Fibroblast of gingiva (primary cell): ENCODE measurements around the gene FOXJ3.
"Not testable (repeated sequence)": the region's sequence is repeated elsewhere in the genome, so short reads cannot be mapped to it uniquely, and the experiment has no call there.

ENCODE experiments used
- DNase-seq: peaks from one replicate; pipeline ENCODE4 v3.0.0-alpha.2; 2011; ENCODE audit warnings: low read depth

FOXJ3 gene

DNA sequence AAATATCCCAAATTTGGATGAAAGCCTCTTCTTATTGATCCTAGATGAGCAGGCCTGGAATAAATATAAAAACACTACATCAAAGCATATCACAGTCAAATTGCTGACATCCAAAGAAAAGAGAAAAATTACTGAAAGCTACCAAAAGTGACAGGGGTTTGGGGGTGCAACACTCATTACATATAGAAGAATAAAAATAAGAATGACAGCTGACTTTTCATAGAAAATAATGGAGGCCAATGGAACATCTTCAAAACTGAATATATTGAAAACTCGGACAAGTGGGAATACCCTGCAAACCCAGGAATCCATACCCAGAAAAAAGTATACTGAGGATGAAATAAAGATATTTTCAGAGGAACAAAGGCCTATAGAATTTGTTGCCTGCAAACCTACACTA is 84.0 kb downstream of the FOXJ3 start:
- DNase-seq = no peak

DNA sequence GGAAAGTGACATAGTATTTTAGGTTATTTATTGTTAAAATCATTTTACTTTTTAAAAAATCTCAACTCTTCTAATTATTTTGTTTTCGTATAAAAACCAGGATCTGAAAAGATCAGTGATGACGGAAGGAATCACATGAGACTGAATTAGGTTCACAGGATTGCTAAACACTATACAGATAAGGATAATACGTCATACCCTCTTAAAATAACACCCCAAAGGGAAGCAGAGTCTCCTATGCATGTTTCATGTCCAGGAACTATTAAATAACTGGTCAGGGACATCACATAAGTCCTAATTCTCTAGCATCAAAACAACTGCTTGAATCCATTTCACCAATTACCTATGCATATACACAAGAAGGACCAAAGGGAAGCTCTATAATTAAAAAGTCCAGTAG is 84.9 kb downstream of the FOXJ3 start:
- no peak for DNase-seq

DNA sequence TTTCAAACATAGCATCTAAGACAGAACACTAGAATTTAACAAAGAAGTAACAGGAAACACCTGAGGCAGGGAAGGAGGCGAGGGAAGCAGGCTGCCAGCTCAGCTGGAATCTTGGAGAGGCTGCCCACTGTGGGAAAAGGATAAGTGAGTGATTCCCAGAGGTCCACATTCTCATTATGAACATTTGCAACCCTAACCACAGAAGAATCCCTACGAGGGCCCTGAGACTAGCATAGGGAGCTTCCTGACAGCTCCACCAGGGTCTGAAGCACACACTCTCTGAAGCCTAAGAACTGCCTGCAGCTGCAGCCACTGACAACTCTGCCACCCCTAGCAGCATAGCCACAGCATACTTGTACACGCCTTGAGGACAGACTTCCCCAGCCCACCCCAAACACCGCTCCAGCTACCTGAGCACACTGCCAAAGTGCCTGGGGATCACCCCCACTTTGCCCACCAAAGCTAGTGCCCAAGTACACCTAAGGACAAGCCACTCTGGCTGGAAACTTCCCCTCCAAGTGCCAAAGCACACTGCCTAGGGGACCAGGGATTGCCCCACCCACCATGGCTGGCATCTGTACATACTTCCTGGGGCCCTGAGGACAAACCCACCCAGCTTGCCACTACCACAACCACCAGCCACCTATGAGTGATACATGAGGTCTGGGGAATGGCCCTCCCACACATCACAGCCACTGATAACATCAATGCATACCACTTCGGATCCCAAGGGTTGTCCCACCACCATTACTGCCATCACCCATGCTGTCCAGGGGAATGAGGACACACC is 93.9 kb downstream of the FOXJ3 start:
- peak; percentile 10 for DNase-seq

DNA sequence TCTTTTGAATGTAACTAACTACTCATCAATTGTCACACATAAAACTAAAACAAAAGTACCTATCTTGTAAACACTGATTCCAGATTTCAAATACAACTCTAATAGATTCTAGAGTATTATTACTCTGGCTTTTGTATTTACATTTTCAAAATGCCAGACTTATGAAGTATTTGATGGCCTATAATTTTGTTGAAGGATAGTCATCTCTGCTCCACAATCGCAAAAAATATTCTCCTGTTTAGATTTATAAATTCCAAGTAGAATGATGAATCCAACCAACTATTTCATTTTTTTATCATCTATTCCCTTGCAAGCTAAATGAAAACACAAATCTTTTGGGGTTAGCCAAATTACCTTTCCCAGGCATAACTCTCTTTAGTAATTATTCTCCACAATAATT is 95.5 kb downstream of the FOXJ3 start:
- no peak for DNase-seq

DNA sequence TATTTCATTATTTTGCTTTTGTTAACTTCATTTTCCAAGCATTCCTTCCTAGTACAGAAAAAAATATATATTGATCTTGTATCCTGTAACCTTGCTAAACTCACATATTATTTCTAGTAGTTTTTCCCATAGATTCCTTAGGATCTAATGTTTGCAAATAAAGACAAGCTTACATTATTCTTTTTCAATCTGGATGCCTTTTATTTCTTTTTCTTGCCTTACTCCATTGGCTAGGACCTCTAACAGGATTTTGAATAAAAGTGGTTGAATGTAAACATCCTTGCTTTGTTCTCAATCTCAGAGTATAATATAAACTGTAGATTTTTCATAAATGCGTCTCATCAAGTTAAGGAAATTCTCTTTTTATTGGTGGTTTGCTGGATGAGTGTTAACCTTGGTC is 96.0 kb downstream of the FOXJ3 start:
- no peak for DNase-seq

DNA sequence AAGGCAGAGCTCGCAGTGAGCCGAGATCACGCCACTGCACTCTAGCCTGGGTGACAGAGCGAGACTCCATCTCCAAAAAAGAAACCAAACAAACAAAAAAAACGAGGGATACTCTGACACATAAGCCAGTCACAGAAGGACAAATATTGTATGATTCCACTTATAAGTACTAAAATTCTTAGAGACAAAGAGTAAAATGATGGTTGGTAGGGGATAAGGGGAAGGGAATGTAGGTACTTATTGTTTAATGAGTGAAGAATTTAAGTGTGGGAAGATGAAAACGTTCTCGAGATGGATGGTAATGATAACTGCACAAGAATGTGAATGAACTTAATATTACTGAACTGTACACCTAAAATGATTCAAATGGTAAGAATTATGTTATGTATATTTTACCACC is 103.8 kb downstream of the FOXJ3 start:
- DNase-seq = no peak

DNA sequence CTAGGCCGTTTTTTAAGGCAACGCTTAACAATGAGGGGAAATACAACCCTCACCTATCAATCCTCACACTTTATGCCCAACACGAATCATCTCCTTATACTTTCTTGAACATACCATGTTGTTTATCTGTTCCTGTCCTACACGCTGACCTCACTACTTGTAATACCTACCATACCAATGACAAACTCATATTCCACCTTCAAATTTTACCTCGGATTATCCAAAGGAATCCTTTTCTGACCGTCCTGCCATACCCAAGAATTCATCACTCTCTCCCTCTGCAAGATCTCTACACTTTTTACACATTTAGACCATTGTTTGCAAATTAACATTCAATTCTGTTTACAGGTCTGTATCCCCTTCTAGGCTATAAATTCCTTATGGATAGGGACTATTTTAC is 106.1 kb downstream of the FOXJ3 start:
- no peak for DNase-seq

DNA sequence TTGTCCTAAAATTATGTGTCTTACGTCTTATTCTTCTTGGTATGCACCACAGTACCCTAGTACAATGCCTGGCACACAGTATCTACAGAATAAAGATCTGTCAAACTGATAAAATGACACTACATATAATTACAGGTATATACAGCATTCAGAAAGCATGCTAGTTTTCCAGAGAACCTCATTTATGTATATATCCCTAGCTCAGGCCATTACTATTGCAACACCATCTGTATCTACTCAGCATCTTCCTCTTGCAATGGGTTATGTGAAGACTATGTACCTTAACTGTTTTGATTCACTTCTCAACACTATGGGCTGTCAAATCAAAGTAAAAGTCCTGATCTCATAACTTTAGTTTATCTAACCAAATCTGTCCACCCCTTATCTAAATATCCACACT is 112.0 kb downstream of the FOXJ3 start:
- no peak for DNase-seq

DNA sequence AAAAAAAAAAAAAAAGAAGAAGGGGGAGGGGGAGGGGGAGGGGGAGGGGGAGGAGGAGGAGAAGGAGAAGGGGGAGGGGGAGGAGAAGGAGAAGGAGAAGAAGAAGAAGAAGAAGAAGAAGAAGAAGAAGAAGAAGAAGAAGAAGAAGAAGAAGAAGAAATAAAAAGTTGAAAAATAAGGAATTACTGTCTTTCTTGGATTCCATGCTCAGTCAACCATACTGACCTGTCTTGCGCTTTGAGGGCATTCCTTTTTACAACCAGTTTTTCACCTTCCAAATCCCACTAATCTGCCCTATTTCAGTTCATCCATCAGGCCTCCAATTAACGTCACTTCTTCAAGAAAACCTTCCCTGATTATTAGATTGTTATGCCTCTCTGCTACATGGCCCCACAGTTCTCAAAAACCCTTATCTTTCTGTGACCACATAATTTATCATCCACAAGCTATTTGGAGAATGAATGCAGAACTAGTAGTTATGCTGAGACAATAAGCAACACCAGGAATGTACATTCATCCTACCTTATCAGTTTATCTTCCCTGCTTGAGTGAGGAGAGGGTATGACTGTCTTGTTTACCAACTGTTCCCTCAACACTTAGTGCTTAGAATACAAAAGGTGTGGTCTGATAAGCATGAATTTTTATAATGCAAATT is 113.0 kb downstream of the FOXJ3 start:
- DNase-seq = no peak

DNA sequence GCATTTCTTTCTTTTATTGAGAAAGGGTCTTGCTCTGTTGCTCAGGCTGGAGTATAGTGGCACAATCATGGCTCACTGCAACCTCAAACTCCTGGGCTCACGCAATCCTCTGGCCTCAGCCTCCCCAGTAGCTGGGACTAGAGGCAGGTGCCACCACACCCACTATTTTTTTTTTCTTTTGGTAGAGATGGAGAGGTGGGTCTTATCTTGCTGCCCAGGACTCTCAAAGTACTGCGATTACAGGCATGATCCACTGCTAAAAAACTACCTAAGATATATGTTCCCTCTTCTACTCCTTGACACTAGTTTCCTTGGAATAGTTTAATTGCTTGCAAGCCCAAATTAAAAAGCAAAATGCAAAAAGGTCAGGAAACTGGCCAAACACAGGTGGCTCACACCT is 113.6 kb downstream of the FOXJ3 start:
- DNase-seq = no peak

DNA sequence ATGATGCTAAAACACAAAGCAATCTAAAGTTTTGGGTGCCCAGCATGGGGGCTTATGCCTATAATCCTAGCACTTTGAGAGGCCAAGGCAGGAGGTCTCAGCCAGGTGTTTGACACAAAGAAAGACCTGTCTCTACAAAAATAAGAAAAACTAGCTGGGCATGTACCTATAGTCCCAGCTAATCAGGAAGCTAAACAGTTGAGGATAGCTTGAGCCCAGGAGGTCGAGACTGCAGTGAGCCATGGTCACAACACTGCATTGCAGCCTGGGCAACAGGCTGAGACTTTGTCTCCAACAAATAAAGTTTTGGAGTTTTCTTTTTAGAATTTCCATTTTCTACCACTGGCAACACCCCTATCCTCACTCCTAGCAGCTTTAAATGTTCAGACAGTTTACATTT is 115.4 kb downstream of the FOXJ3 start:
- DNase-seq = no peak

DNA sequence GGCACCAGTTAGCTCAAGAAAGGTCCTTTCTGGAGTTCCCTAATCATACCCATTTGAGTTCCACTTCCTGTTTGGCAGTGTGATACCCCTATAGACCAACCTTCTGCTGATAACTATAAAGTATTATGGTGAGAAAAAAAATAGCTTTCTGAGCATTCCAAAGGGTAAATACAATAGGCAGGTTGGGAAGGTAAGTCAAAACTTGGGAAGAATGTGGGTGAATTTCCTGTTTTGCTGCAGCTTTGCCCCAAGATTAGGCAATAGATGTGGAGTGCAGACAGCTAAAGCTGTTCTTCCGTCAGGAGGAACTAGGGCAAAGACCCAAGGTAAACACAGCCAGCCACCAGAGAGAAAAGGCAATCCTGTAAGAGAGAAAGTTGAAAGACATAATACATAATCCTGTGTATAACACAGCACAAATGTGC is 120.6 kb downstream of the FOXJ3 start:
- DNase-seq = peak; percentile 80

DNA sequence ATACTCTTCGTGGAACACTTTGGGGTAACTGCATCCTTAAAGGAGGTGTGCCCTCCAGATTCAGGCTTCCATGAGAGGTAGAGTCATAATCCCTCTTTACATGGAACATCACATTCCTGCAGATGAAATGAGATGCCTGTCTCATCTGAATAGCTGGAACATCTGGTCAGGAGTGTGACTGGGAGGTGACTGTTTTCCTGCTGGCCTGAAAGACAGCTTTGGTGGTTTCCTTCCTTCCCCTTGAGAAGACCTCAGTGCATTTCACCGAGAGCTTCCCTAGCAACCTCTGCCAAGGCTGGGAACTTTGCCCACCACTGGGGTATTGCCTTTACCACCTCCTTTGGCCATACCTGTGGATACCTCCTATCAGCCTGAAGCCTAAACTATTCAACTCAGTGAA is 123.8 kb downstream of the FOXJ3 start:
- DNase-seq = no peak

DNA sequence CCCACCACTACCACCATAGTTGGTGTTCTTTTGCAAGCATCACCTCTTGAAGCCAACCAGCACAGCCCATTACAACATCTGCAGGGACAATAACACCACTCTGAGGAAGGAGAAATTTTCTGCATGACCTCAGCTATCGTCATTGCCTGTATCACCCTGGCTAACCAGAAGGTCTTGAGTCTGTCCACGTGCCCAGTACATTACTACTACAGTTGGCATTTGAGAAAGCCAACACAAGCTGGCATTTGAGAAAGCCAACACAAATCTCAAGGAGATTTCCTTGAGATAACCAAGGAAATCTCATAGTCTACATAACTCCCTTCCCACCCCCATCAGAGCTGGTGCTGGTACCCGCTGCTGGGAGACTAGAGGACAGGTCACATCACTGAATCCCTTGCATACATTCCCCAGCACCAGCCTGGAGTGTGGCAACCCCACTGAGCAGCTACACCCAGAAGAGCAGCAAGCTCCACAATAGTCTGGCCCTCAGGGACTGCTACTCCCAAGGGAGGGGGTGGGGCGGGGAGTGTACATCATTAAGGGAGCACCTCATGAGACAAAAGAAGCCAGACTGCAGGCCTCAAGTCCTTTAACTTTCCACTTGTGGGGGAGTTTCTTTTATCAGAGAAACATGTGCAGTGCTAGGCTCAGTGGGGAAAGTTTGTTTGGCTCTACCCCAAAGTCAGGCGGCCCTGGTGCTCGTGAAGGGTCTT is 124.5 kb downstream of the FOXJ3 start:
- peak; percentile 70 for DNase-seq

DNA sequence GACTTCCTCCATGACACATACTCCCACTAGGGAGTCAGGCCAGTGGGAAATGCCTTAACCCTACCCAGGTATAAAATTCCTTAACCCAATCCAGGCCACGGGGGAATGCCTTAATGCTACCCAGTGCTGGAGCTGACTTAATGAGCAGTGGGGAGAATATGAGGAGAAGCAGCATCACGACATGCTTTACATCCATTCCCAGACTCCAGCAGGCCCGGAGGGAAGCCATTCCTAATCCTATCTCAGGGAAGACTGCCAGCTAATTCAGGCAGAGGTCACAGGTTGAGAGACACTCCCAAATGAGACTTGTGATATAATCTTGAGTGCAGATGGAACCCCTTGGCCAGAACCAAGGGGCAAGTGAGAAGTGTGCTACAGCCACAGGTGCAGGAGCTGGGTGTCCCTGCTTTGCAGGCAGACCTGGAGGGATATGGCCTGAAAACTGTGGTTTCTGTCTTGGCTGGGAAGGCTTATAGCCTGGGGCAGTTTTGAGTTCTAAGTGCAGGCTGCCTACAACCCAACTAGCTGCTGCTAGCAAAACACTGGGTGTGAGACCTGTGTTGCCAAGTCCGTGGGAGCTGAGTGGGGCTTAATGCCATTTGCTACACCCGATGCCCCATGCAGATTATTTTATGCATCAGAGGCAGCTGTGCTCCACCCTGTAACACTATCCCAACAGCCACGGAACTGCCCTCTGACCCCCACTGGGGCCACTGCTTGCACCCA is 125.3 kb downstream of the FOXJ3 start:
- DNase-seq = no peak

DNA sequence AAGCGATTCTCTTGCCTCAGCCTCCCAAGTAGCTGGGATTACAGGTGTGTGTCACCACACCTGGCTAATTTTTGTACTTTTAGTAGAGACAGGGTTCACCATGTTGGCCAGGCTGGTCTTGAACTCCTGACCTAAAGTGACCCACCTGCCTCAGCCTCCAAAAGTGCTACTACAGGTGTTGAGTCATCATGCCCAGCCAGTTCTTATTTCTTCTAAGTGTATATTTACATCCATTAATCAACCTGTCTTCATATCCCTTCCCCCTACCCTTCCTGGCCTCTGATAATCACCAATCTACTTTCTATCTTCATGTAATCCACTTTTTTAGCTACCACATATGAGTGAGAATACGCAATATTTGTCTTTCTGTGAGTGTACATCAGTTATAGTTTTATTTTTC is 128.1 kb downstream of the FOXJ3 start:
- not testable (repeated sequence) for DNase-seq

DNA sequence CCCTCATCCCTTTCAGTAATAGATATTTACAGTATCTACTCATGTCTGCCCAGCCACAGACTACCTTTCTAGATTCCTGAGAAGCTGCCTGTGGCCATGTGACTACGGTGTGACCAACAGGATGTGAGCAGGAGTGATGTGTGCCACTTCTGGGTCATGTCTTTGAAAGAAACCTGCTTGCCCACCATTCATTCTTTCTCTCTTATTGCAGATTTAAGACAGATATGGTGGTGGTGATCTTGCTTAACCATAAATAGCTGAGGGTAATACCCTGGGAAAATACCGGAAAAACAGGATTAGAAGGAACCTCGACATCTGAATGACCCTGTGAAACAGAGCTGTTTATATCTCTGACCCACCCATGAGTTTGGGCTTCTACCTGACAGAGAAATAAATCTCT is 128.9 kb downstream of the FOXJ3 start:
- no peak for DNase-seq

DNA sequence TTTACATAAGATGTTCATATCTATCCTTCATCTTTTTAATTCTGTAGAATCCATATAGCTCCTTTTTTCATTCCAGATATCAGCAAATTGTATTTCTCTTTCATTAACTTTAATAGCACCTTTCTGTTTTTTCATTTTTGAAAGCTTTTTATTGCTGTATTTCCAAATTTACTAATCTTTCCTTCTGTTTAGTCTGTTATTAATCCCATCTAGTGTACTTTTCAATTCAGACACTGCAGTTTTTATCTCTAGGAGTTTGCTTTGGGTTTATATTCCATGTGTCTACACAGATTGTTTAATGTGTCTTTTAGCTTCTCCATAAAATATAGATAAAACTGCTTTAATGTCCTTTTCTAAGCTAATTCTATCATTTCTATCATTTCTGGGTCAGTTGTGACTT is 133.0 kb downstream of the FOXJ3 start:
- no peak for DNase-seq

DNA sequence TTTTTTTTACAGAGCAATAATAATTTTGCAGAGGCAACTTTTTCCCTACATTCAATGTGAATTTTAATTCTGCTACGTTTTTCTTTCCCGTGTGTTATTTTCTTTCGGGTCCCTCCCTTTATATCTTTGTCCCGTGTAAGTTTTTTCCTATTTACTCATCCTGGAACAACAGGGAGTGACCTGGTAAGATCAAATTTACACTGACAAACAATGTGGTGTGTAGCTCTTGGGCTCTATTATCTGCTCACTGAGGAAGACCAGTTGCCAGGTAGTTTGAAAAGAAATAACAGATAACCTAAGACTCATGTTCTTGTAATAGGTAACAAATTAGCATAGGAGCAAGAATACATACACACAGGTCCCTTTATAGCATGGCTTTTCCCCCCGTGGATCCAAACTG is 136.8 kb downstream of the FOXJ3 start:
- DNase-seq = no peak

DNA sequence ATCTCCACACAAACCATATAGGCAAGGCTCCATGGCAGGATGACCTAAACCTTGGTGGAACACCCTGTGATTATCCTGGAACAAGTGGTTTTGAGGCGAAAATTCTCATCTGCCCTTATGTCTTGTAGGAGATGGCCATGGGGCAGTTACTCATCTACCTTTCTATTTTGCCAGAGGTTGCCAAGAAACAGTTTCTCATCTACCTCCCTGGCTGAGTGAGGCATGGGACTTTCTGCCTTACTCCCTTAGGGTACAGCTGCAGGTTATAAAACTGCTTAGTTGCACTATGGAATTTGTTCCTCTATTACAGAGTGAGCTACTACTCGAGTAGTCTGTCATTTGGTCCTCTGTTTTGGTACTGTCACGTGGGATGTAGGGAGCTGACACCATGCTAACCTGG is 139.2 kb downstream of the FOXJ3 start:
- DNase-seq = no peak

DNA sequence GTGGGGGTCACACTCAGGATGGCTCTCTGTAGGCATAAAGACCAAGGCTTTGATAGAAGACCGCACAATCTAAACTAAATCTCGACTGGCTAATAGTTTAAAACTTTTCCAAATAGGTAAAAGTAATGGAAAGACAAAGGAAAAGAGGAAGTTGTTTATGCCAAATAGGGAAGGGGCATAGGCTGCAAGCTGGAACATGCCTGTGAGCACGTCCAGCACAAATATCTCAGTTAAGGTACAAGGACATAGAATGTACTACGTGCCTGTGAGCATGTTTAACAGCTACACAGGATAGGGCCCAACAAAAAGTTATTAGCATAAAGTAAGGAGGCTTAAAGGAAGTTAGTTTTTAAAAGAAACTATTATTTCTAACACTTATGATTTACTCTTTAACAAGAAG is 142.9 kb downstream of the FOXJ3 start:
- DNase-seq = no peak

DNA sequence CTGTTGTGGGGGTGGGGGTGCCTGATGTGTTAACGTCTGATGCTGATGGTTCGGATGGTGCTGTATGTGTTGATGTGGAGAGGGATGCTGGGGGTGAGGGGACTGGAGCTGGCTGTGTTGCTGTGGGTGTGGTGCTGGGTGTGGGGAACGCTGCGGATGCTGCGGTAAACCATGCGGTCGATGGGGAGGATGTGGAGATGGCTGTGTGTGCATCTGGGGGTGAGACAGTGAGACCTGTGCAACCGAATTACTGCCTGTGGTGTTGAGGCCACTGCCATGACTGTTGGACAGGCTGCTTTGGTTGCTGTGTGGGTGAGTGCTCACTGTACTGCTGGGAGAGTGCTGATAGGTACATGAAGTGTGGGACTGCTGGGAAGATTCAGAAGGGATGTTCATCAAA is 143.7 kb downstream of the FOXJ3 start:
- DNase-seq = no peak
